ENCODE measurements around the gene ZSCAN12.

GRCh38 chr6:28333047-28333446 lies 66.5 kb downstream of the ZSCAN12 start:
- TF ChIP-seq CTCF (IDR thresholded peaks at IDR 0.05): no peak
- no peak for TF ChIP-seq EP300 (IDR thresholded peaks at IDR 0.05)
- no peak for TF ChIP-seq POLR2A (IDR thresholded peaks at IDR 0.05)

Measured in ovary (tissue), 3 donors.